HCT116 (cell line): ENCODE results near the gene TGM1.

ENCODE experiments used
- EZH2 ChIP-seq: fragments of 200-600 bp; sonication (generic); IDR thresholded peaks from 2 replicates; pipeline ENCODE4 v1.6.1; 2017; ENCODE audit warnings: antibody characterized with exemption, mixed run types
- EZH2phosphoT487 ChIP-seq: fragments of 200-600 bp; IDR thresholded peaks from 2 replicates; pipeline ENCODE4 v1.6.1; 2018; ENCODE audit warnings: antibody characterized with exemption, borderline replicate concordance
- JUND ChIP-seq: IDR thresholded peaks from 2 replicates; pipeline ENCODE4 v1.6.1; 2012
- POLR2A ChIP-seq: IDR thresholded peaks from 2 replicates; pipeline ENCODE4 v1.7.0; 2011; ENCODE audit warnings: borderline replicate concordance; ENCODE audit not compliant: insufficient read depth, insufficient read length; ENCODE audit errors: extremely low read depth
- POLR2AphosphoS5 ChIP-seq: IDR thresholded peaks from 2 replicates; pipeline ENCODE4 v1.6.1; 2011; ENCODE audit warnings: mild to moderate bottlenecking, low read depth, low read length, moderate library complexity
- RAD21 ChIP-seq: IDR thresholded peaks from 2 replicates; pipeline ENCODE4 v1.6.1; 2012; ENCODE audit warnings: low read depth, mild to moderate bottlenecking
- SIN3A ChIP-seq: IDR thresholded peaks from 2 replicates; pipeline ENCODE4 v1.6.1; 2012; ENCODE audit warnings: low read depth
- SRF ChIP-seq: IDR thresholded peaks from 2 replicates; pipeline ENCODE4 v1.6.1; 2012; ENCODE audit warnings: low read depth
- TF ChIP-seq, protein P1 (sequence below), 3 experiments: fragments of 200-600 bp in 1 of 3; sonication (generic) in 1 of 3; IDR thresholded peaks in 2 of 3; conservative IDR thresholded peaks in 1 of 3; 2 replicates each; pipeline ENCODE4 v1.5.1; 2012 to 2017; ENCODE audit warnings: low read depth in 2 of 3, low read length in 2 of 3, antibody characterized with exemption in 1 of 3, borderline replicate concordance in 1 of 3, control low read depth in 1 of 3, mild to moderate bottlenecking in 1 of 3, mixed read lengths in 1 of 3, mixed run types in 1 of 3, moderate library complexity in 1 of 3; ENCODE audit not compliant: insufficient read depth in 1 of 3
- TF ChIP-seq, protein P2 (sequence below): IDR thresholded peaks from 2 replicates; pipeline ENCODE4 v1.6.1; 2012

DNA sequence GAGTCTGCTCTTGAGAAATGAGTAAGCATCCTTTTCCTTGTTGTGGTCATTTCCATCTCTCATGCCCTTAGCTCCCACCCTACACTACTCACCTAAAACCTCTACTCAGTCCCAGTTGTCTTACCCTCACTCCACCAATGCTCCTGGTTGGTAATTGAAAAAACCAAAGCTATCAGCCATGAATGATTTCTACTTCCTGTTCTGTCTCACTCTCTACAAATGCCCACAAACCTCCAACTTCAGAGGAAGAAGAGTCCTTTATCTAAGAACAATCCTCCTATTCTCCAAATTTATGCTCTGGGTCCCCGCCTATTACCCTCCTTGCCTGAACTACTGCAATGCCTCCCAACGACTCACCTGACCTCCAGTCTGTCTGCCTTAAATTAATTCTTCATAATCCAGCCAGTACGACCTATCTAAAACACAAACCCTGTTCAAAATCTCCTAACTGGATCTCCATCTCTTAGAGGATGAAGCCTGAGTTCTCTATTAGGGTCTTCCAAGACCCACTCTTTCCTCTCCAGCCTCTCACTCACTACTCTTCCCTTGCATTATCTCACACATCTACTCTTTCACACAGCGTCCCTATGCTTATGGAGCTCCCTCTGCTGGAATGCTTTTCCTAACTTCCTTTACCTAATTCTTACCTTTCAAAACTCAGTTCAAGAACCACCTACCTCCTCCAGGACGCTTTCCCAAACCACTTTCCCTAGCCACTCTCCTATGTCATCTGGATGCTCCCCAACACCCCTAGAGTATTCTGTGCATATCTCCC lies 34.4 kb upstream of the TGM1 start:
- TF ChIP-seq, protein P1, sequence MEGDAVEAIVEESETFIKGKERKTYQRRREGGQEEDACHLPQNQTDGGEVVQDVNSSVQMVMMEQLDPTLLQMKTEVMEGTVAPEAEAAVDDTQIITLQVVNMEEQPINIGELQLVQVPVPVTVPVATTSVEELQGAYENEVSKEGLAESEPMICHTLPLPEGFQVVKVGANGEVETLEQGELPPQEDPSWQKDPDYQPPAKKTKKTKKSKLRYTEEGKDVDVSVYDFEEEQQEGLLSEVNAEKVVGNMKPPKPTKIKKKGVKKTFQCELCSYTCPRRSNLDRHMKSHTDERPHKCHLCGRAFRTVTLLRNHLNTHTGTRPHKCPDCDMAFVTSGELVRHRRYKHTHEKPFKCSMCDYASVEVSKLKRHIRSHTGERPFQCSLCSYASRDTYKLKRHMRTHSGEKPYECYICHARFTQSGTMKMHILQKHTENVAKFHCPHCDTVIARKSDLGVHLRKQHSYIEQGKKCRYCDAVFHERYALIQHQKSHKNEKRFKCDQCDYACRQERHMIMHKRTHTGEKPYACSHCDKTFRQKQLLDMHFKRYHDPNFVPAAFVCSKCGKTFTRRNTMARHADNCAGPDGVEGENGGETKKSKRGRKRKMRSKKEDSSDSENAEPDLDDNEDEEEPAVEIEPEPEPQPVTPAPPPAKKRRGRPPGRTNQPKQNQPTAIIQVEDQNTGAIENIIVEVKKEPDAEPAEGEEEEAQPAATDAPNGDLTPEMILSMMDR (IDR thresholded peaks at IDR 0.05 in 2 of 3, conservative IDR thresholded peaks at IDR 0.05 in 1 of 3; ENCODE audit: borderline replicate concordance in 1 of 3, insufficient read depth in 1 of 3, low read depth in 2 of 3, low read length in 2 of 3): peak; percentile 55 to 65 (median 62); a peak in 5 of 6 replicates
- no peak for TF ChIP-seq EZH2
- TF ChIP-seq SRF: no peak
- no peak for TF ChIP-seq POLR2AphosphoS5
- no peak for TF ChIP-seq SIN3A
- TF ChIP-seq, protein P2, sequence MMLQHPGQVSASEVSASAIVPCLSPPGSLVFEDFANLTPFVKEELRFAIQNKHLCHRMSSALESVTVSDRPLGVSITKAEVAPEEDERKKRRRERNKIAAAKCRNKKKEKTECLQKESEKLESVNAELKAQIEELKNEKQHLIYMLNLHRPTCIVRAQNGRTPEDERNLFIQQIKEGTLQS: no peak
- no peak for TF ChIP-seq EZH2phosphoT487
- no peak for TF ChIP-seq POLR2A
- TF ChIP-seq RAD21: peak; percentile 52; the same call in 1 of the 2 replicates
- no peak for TF ChIP-seq JUND
